PC-9 (cell line): ENCODE results near the gene ZNF219. TPM values are rescaled to one million over a fixed set of nuclear protein-coding genes. Genes with fewer than 3 reads are reported as not detected.

Experiments
- BruUV-seq: library from RNA; stranded (reverse); fragments of 400-500 nt; replicated peaks from 2 replicates; lab custom pipeline; 2021; lab: Mats Ljungman, UMichigan
- CTCF ChIA-PET: fragments of 300-600 bp; sonication (Branson Sonifier 250); formaldehyde crosslinking; loops from one replicate; lab custom pipeline; 2022; ENCODE audit warnings: antibody characterized with exemption; lab: Charles Lee
- POLR2A ChIA-PET: fragments of 300-600 bp; sonication (Branson Sonifier 250); formaldehyde crosslinking; loops from one replicate; lab custom pipeline; 2022; ENCODE audit warnings: antibody characterized with exemption; ENCODE audit not compliant: unreplicated experiment; lab: Charles Lee
- DNase-seq, 2 experiments: peaks; one replicate each; pipeline versions ENCODE4 v3.0.0 to v3.0.0-alpha.2; 2015 to 2022; ENCODE audit warnings: mixed read lengths in 1 of 2
- H2AFZ ChIP-seq: fragments of 200-600 bp; sonication (generic); 2 replicates; pipeline ENCODE4 v1.8.1; 2017; ENCODE audit warnings: antibody characterized with exemption
- H3F3A ChIP-seq: fragments of 200-600 bp; sonication (generic); 2 replicates; pipeline ENCODE4 v1.8.1; 2017; ENCODE audit warnings: antibody characterized with exemption, mild to moderate bottlenecking, low read depth; ENCODE audit not compliant: insufficient read depth
- H3K27ac ChIP-seq: fragments of 200-600 bp; sonication (generic); 2 replicates; pipeline ENCODE4 v1.6.1; 2016; ENCODE audit warnings: mixed run types
- H3K27me3 ChIP-seq: fragments of 200-600 bp; sonication (generic); 2 replicates; pipeline ENCODE4 v1.6.1; 2016; ENCODE audit warnings: low read depth, mixed run types; ENCODE audit not compliant: insufficient read depth
- H3K36me3 ChIP-seq: fragments of 200-600 bp; sonication (generic); 2 replicates; pipeline ENCODE4 v1.6.1; 2016; ENCODE audit warnings: low read depth, mixed run types
- H3K4me1 ChIP-seq: fragments of 200-600 bp; sonication (generic); replicated peaks from 2 replicates; pipeline ENCODE4 v1.6.1; 2016; ENCODE audit warnings: mixed run types; ENCODE audit not compliant: insufficient read depth
- H3K4me2 ChIP-seq: fragments of 200-600 bp; sonication (generic); 2 replicates; pipeline ENCODE4 v1.6.1; 2017; ENCODE audit warnings: mixed run types
- H3K4me3 ChIP-seq: fragments of 200-600 bp; sonication (generic); 2 replicates; pipeline ENCODE4 v1.6.1; 2016; ENCODE audit warnings: mixed run types
- H3K79me2 ChIP-seq: fragments of 200-600 bp; sonication (generic); 2 replicates; pipeline ENCODE4 v1.6.1; 2017; ENCODE audit warnings: low read depth, mixed run types
- H3K9me2 ChIP-seq: fragments of 200-600 bp; sonication (generic); 2 replicates; pipeline ENCODE4 v1.8.1; 2017; ENCODE audit warnings: mild to moderate bottlenecking; ENCODE audit not compliant: insufficient read depth
- H3K9me3 ChIP-seq: fragments of 200-600 bp; sonication (generic); 2 replicates; pipeline ENCODE4 v1.8.1; 2016; ENCODE audit warnings: low read depth; ENCODE audit not compliant: insufficient read depth
- H4K20me1 ChIP-seq: fragments of 200-600 bp; sonication (generic); 2 replicates; pipeline ENCODE4 v1.8.1; 2017; ENCODE audit not compliant: insufficient read depth
- EZH2 ChIP-seq: fragments of 200-600 bp; sonication (generic); IDR thresholded peaks from 2 replicates; pipeline ENCODE4 v1.8.0; 2017; ENCODE audit warnings: antibody characterized with exemption, low read depth
- intact Hi-C: fragments of 100-400 bp; cut with micrococcal nuclease; formaldehyde crosslinking; loops from one replicate; pipeline ENCODE4 v1.10.0; 2022; ENCODE audit not compliant: unreplicated experiment
- total RNA-seq: library from RNA; stranded (reverse); gene quantifications from 2 replicates; pipeline ENCODE4 v1.2.3, GENCODE V29; 2021
- TF ChIP-seq, protein P1 (sequence below): fragments of 200-600 bp; sonication (generic); conservative IDR thresholded peaks from 2 replicates; pipeline ENCODE4 v1.6.1; 2017; ENCODE audit warnings: mixed run types, antibody characterized with exemption, mild to moderate bottlenecking, moderate library complexity

ZNF219 gene
- total RNA-seq, 1 experiment from 2014 or later: 25.3 TPM

DNA sequence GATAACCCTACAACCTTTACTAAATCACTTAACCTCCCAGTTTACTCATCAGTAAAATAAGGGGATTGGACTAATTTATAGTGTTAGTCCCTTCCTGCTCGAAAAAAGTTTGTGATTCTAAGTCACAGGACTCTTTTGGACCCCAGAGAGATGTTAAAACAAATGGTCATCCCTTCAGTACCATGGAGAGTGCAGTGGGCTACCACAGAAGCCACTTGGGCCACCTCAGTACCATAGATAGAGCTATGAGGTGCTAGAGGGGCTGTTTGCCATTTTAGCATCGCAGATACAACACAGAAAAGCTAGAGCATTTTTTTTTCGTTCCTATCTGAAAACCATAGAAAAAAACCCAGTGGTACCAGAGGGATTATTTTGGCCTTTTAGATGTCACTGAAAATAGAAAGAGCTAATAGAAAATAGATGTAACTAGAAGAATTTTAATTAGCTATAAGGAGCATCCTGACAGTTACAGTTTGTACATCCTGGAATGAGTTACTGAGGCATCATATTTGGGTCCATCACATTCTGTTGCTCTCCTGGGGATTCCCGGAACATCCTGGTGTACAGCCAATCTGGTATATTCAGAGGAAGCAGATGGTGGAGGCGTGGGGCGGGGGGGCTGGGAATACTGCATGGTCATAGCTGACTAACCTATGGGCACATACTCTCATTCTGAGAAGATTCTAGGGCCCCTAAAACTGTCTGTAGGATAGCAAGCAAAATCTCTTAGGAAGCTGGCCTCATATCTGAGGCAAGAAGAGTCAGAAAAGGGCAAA is 2.8 kb downstream of the ZNF219 start:
- BruUV-seq: no TSS peak
- no peaks in the 10 kb centered on the region for H3K9me3 ChIP-seq
- peaks cover 14% of the 10 kb centered on the region; the same call in 1 of the 2 replicates for H3F3A ChIP-seq
- 0 out of 2 replicates have a peak, but pooled peaks cover 4% of the 10 kb centered on the region for H3K79me2 ChIP-seq
- H3K4me3 ChIP-seq: no peak overlapping the region
- no peak overlapping the region for H3K27ac ChIP-seq
- H4K20me1 ChIP-seq: no peaks in the 10 kb centered on the region
- H3K4me2 ChIP-seq: no peak overlapping the region
- ChIA-PET CTCF (interaction anchor here (0.6 to 1.0 kb wide), 2 partner anchors 24 to 33 kb away, joined by 3 to 5 read pairs; no protein-coding TSS in a partner anchor), POLR2A (no interaction called here)
- DNase-seq: no peak
- H3K4me1 ChIP-seq: peaks cover 11% of the 10 kb centered on the region
- TF ChIP-seq, protein P1, sequence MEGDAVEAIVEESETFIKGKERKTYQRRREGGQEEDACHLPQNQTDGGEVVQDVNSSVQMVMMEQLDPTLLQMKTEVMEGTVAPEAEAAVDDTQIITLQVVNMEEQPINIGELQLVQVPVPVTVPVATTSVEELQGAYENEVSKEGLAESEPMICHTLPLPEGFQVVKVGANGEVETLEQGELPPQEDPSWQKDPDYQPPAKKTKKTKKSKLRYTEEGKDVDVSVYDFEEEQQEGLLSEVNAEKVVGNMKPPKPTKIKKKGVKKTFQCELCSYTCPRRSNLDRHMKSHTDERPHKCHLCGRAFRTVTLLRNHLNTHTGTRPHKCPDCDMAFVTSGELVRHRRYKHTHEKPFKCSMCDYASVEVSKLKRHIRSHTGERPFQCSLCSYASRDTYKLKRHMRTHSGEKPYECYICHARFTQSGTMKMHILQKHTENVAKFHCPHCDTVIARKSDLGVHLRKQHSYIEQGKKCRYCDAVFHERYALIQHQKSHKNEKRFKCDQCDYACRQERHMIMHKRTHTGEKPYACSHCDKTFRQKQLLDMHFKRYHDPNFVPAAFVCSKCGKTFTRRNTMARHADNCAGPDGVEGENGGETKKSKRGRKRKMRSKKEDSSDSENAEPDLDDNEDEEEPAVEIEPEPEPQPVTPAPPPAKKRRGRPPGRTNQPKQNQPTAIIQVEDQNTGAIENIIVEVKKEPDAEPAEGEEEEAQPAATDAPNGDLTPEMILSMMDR: no peak
- no peaks in the 10 kb centered on the region for H3K27me3 ChIP-seq
- no peaks in the 10 kb centered on the region for H3K36me3 ChIP-seq
- intact Hi-C loops: no loop called here
- no peaks in the 10 kb centered on the region for H3K9me2 ChIP-seq
- no peak overlapping the region for H2AFZ ChIP-seq

DNA sequence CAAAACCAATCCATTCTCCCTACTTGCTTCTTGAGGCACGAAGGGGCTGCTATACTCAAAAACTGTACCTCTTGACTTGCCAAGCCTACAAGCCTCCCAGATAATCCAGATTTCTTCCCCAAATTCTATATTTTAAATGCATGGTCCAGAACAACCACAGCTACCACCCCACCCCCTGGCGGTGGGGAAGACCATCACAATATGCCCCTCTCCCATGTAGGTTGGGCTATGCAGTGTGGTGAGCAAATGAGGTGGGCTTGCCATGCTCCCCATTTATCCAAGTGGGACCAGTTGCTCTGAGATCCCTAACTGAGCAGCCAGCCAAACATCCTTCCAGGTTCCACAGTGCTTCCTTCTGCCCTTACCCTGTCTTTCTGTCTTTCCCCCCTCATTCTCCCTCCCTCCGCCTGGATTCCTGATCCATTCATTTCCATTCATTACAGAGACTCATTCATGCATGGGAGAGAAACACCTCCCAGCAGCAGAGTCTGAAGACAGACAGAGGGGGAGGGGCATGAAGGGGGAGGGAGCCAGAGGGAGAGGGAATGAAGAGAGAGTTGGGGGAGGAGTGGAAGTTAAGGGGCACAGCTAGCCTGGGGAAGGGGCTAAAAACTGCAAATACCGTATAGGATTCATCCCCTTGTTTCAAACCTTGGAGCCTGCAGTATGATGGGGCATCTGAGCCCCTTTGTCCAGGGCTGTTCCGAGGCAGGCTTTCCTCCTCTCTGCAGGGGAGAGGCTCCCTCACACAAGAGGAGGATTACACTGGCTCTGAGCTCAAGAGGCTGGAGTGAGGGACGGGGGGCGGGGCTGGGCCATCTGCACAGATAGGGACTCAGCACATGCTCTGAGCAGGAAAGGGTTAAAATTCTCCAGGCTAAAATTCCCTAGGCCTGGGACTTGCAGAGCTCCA is 4.4 kb downstream of the ZNF219 start:
- H3K27me3 ChIP-seq: no peaks in the 10 kb centered on the region
- DNase-seq: no peak
- POLR2A ChIA-PET: no interaction called here
- H3K4me3 ChIP-seq: no peak overlapping the region
- peaks cover 14% of the 10 kb centered on the region; the same call in 1 of the 2 replicates for H3F3A ChIP-seq
- H3K4me1 ChIP-seq: no peaks in the 10 kb centered on the region
- no peak overlapping the region for H3K4me2 ChIP-seq
- no peak overlapping the region for H3K27ac ChIP-seq
- no TSS peak for BruUV-seq
- intact Hi-C loops: no loop called here
- no peaks in the 10 kb centered on the region for H3K9me3 ChIP-seq
- 0 out of 2 replicates have a peak, but pooled peaks cover 4% of the 10 kb centered on the region for H3K79me2 ChIP-seq
- H3K36me3 ChIP-seq: no peaks in the 10 kb centered on the region
- no peak for TF ChIP-seq EZH2
- TF ChIP-seq, protein P1: no peak
- no peak overlapping the region for H2AFZ ChIP-seq
- CTCF ChIA-PET: interaction anchor here (0.6 kb wide), 1 partner anchor 764 kb away, joined by 4 read pairs; no protein-coding TSS in a partner anchor
- no peaks in the 10 kb centered on the region for H3K9me2 ChIP-seq
- no peaks in the 10 kb centered on the region for H4K20me1 ChIP-seq

DNA sequence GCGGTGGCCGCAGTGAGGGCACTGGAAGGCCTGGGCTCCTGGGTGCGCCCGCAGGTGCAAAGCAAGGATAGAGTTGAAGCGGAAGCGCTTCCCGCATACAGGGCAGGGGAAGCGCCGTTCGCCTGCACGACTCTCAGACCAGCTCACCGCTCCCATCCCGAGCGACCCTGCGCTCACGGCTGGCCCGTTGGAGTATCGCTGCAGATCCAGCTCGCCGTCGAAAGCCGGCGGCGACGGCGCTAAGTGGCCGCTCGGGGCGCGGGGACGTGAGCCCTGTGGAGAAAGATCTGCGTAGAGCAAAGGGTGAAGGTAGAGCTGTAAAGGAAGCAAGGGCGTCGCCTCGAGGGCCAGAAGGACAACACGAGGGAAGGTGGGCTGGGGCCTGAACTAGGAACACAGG is 5.4 kb downstream of the ZNF219 start:
- Histone ChIP-seq H4K20me1 (no peaks in the 10 kb centered on the region), H3K4me1 (no peaks in the 10 kb centered on the region), H3K4me2 (no peak overlapping the region), H3K4me3 (no peak overlapping the region), H3K9me2 (no peaks in the 10 kb centered on the region), H3K79me2 (no peaks in the 10 kb centered on the region), H3K9me3 (no peaks in the 10 kb centered on the region), H3K27ac (no peak overlapping the region), H3K27me3 (no peaks in the 10 kb centered on the region), H3F3A (peaks cover 14% of the 10 kb centered on the region; the same call in 1 of the 2 replicates), H3K36me3 (no peaks in the 10 kb centered on the region), H2AFZ (no peak overlapping the region)
- ChIA-PET CTCF (no interaction called here), POLR2A (no interaction called here)
- TF ChIP-seq, protein P1: no peak
- TF ChIP-seq EZH2: no peak
- intact Hi-C loops: no loop called here
- DNase-seq: no peak
- BruUV-seq: no TSS peak
